Liver (tissue), 3 donors: ENCODE results near the gene PRKCH.

ENCODE experiments used
- CTCF ChIP-seq: fragments of 150-350 bp; IDR thresholded peaks from 2 replicates; pipeline ENCODE4 v1.5.1; 2017; ENCODE audit warnings: improper control_type of control experiment, low read depth, low read length; ENCODE audit not compliant: missing input control
- EGR1 ChIP-seq, 2 donors: IDR thresholded peaks; 2 replicates each; pipeline ENCODE4 v1.6.1; 2016 to 2018; ENCODE audit warnings: antibody characterized with exemption in 2 of 2, low read depth in 2 of 2
- HNF4G ChIP-seq: IDR thresholded peaks from 2 replicates; pipeline ENCODE4 v1.6.1; 2016; ENCODE audit warnings: antibody characterized with exemption
- JUND ChIP-seq, 2 donors: IDR thresholded peaks; 2 replicates each; pipeline ENCODE4 v1.6.1; 2016; ENCODE audit warnings: antibody characterized with exemption in 2 of 2
- REST ChIP-seq: IDR thresholded peaks from 2 replicates; pipeline ENCODE4 v1.6.1; 2016; ENCODE audit warnings: antibody characterized with exemption, mild to moderate bottlenecking
- SP1 ChIP-seq: IDR thresholded peaks from 2 replicates; pipeline ENCODE4 v1.6.1; 2018; ENCODE audit warnings: antibody characterized with exemption, mild to moderate bottlenecking
- YY1 ChIP-seq: IDR thresholded peaks from 2 replicates; pipeline ENCODE4 v1.6.1; 2016; ENCODE audit warnings: antibody characterized with exemption, mild to moderate bottlenecking
- donor health status: healthy.
- donor health status: healthy.

- peak; percentile 56 for TF ChIP-seq REST
- TF ChIP-seq CTCF = no peak
- no peak for TF ChIP-seq JUND (IDR thresholded peaks at IDR 0.05)
- TF ChIP-seq YY1 = no peak
- no peak for TF ChIP-seq EGR1 (IDR thresholded peaks at IDR 0.05; ENCODE audit: low read depth in 2 of 2)
- no peak for TF ChIP-seq HNF4G
- TF ChIP-seq SP1 = peak; percentile 37
These were observed 264.5 kb downstream of the PRKCH start for GRCh38 chr14:61585598-61586543.
